GM21423 (cell line): ENCODE results near the gene SPTBN4.
"Not testable (repeated sequence)": the region's sequence is repeated elsewhere in the genome, so short reads cannot be mapped to it uniquely, and the experiment has no call there.

Source experiments
- ATAC-seq: cut with Tn5 transposase; IDR thresholded peaks from one replicate; pipeline ENCODE4 v1.9.1; 2021; ENCODE audit warnings: mild to moderate bottlenecking, moderate library complexity; ENCODE audit not compliant: unreplicated experiment

SPTBN4 gene

DNA sequence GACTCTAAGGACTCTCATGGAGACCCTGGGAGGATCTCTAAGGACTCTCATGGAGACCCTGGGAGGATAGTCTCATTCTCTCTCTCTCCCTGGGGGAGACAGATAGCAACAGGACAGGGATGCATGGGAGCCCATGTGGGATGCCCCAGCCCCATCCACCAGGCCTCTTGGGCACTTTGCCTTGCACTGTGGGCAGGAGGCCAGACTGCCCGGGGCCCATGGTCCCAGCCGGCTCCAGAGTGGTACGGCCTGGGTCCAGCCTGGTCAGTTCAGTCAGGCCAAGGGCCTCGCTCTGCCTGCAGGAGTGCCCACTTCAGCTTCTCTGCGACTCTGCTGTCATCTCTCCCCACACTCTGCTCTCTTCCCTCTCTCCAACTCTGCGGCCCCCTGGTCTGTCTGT, 61.3 kb downstream of the SPTBN4 start:
- no peak for ATAC-seq

GRCh38 chr19:40528533-40529092, 61.8 kb downstream of the SPTBN4 start:
- ATAC-seq = no peak

DNA sequence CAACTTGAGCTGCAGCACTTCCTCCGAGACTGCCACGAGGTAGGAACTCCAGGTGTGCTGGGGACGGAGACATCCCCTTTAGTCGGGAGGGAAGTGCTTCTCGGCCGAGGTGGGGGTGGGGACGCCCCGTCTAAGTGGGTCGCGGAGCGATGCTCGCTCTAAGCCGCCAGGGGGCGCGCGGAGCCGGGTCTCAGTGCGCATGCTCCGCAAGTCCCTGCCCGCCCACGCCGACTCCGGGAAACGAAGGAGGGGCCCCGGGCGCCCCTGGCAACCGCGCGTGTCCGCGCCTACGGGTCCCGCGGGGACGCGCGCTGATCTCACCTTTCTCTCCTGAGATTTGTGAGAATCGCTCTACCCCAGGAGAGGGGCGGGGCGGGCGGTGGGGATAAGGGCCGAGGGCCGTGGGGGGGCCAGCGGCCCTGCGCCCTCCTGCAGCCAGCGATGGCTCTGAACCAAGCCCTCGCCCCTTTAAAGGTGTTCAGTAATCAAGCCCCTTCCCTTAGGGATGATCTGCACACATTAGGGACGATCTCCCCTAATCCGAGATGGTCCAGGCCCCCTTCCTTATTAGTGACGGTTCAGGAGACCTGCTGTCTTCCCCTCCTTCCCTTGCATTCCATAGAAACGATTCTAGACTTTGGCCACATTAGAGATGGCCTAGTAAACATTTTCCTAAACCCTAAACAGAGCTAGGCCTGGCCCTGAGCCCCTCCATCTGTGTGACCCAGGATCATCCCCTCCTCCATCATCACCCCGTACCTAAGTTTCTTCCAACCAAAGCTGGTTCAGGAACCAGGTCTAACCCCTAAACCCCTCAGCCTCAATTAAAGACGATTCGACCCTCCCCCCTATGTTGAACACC, 62.5 kb downstream of the SPTBN4 start:
- peak; percentile 69 for ATAC-seq

DNA sequence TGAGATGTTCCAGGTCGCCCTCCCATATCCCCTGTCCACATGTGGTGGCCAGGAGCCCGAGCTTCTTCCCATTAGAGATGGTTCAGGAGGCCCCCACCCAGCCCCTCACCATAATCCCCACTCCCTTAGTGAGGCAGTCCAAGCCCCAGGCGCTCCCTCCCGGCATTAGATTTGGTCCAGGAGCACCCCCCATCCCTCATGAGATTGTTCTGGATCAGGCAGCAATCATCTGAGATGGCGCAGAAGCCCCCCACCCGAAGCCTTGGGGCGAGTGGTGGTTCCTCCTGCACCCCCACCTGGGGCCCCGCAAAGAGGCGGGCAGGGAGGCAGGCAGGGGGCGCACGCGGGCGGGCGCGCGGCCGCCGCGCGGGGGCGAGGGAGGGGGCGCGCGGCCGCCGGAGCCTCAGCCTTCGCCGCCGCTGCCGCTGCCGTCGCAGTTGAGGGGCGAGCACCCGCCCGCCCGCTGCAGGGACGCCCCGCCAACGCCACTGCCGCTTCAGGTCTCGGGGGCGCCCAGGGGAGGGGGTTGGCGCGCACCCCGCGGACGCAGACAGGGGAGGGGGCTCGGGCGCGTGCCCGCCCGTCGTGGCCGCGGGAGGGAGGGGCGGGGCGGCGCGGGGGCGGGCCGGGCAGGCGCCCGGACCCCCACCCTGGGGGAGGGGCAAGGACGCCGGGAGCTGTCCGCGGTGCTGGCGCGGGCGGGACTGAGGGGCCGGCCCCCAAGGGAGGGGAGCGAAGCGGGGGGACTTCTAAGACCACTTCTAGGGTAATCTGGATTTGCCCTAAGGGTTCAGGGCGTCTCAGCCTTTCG, 63.5 kb downstream of the SPTBN4 start:
- ATAC-seq = no peak

- ATAC-seq = no peak
Measured at GRCh38 chr19:40533508-40533907, 66.7 kb downstream of the SPTBN4 start.

DNA sequence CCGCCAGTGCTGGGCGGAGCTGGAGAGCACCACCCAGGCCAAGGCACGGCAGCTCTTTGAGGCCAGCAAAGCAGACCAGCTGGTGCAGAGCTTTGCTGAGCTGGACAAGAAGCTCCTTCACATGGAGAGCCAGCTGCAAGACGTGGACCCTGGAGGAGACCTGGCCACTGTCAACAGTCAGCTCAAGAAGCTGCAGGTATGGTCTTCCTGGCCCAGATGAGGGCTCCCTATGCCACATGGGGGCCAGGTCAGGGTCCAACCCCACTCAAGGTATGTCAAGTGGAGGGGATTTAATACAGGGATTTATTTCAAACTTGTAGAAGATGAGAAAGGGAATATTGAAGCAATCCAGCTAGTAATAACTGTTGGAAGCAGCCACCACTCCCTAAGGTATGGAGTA, 67.3 kb downstream of the SPTBN4 start:
- no peak for ATAC-seq

- no peak for ATAC-seq
Measured at GRCh38 chr19:40539070-40539469, 72.3 kb downstream of the SPTBN4 start.

DNA sequence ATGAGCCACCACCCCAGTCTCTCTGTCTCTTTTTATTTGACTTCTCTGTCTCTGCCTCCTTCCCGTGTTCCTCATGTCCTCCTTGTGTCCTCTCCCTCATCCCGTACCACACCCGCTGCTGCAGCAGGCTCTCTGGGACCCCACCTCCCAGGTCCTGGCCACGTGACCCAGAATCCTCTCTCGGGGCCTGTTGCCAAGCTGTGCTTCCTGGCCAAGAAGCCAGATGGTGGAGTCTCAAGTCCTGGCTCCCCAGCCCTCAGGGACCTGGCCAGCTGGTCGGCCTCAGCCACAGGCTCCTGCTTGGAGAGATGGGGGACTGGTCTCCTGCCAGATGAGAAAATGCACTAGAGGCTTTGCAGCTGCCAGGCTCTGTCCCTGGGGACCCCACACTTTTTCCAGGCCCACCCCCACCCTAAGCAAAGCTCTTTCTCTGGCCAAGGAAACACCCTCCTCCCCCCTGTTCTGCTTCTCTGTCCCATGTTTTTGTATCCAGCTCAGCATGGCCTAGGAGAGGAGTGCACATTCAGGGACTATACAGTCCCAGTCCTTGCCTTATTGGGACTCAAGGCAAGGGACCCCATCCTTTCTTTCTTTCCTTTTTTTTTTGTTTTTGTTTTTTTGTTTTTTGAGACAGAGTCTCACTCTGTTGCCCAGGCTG, 75.5 kb downstream of the SPTBN4 start:
- no peak for ATAC-seq

- no peak for ATAC-seq
Measured at GRCh38 chr19:40543029-40543597, 76.3 kb downstream of the SPTBN4 start.

DNA sequence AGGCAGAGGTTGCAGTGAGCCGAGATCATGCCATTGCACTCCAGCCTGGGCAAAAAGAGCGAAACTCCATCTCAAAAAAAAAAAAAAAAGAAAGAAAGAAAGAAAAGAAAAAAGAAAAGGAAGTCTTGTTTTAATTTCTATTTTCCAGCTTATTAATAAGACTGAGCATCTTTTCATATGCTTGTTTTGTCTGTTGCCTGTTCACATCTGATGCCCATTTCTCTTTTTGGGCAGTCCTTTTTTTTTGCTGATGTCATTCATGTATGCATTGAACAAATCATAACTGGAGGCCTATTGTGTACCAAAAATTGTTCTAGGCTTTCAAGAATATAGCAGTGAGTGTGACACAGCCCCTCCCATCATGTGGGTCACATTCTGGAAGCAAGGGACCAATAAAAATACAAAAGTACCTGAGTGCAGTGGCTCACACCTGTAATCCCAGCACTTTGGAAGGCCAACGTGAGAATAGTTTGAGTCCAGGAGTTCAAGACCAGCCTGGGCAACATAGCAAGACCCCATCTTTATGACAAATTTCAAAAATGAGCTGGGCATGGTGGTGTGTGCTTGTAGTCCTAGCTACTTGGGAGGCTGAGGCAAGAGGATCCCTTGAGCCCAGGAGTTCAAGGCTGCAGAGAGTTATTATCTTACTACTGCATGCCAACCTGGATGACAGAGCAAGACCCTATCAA, 79.5 kb downstream of the SPTBN4 start:
- ATAC-seq = not testable (repeated sequence)

DNA sequence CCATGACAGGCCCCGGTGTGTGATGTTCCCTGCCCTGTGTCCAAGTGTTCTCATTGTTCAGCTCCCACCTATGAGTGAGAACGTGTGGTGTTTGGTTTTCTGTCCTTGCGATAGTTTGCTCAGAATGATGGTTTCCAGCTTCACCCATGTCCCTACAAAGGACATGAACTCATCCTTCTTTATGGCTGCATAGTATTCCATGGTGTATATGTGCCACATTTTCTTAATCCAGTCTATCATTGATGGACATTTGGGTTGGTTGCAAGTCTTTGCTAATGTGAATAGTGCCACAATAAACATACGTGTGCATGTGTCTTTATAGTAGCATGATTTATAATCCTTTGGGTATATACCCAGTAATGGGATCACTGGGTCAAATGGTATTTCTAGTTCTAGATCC, 80.4 kb downstream of the SPTBN4 start:
- ATAC-seq = not testable (repeated sequence)

DNA sequence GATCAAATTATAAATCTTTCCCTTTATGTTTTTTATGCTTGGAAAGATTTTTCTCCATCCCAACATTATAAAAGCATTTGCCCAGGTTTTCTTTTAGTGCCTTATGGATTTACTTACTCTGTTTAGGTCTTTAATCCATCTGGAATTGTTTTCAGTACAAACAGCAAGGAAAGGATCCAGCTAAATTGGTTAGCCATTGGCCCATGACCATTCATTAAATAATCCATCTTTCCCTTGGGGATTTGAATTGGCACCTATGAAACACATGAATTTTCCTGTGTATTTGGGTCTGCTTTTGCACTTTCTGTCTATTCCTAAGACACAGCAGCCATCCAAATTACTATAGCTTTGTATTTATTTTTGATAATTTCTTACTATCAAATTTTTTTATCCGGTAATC, 81.0 kb downstream of the SPTBN4 start:
- ATAC-seq = no peak

DNA sequence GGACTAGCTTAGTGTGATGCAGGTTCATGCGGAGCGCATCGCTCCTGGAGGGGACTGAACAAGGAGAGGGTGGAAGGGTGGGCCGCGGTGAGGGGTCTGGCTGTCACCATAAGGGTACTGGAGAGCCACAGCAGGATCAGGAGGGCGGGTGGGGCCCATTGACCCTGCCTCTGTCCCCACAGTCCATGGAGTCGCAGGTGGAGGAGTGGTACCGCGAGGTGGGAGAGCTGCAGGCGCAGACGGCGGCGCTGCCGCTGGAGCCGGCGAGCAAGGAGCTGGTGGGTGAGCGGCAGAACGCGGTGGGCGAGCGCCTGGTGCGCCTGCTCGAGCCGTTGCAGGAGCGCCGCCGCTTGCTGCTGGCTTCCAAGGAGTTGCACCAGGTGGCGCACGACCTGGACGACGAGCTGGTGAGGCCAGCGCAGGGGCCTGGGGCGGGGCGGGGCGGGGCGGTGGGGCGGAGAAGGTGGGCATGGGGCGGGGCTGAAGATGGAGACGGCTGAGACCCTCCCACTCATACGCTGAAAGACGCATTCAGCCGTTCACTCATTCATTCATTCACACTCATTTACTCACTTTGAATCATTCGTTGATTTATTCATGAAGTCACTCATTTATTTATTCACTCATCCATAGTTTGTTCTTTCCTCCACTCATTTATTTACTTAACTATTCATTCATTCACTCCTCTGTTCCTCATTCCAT, 82.4 kb downstream of the SPTBN4 start:
- ATAC-seq = no peak

DNA sequence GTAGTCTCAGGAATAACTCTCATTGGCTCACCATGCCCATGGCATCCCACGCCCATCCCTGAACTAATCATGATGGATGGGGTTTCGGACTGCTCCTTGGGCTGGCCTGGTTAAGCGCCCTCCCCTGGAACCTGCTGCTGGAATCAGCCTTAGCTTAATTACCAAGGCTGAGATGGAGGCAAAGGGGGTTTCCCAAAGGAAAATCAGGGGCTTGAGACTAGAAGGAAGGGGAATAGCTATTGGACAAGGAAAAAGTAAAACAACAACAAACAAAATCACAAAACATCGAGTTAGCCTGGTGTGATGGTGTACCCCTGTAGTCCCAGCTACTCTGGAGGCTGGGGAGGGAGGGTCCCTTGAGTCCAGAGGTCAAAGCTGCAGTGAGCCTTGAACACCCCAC, 84.2 kb downstream of the SPTBN4 start:
- no peak for ATAC-seq

GRCh38 chr19:40552848-40553247, 86.0 kb downstream of the SPTBN4 start:
- no peak for ATAC-seq

DNA sequence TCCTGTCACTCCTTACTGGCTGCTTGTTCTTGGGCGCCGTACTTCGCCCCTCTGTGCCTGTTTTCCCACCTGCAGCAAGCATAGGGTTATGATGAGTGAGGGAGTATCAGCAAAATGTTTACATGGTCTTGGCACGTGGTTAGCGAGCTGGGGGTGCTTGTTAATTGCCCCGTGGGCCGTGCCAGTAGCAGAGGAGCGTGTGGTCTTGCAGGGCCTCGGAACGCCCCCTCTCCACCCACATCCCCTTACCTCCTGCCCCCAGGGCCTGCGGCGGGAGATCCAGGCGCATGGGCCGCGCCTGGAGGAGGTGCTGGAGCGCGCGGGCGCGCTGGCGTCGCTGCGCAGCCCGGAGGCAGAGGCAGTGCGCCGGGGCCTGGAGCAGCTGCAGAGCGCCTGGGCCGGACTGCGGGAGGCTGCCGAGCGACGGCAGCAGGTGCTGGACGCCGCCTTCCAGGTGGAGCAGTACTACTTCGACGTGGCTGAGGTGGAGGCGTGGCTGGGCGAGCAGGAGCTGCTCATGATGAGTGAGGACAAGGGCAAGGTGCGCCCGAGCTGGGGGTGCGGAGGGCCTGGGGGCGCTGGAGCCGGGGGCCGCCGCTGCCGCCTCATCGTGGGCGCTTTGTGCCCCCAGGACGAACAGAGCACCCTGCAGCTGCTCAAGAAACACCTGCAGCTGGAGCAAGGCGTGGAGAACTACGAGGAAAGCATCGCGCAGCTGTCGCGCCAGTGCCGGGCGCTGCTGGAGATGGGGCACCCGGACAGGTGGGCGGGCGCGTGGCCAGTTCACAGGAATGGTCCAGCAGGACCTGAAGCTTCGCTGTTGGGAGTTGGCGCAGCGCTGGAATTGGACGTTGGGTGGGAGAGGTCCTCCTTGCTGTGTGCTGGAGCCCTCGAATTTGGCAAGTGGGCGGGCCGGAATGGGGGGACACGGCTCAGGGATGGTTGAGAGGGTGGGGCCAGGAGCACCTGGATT, 87.4 kb downstream of the SPTBN4 start:
- ATAC-seq = no peak

DNA sequence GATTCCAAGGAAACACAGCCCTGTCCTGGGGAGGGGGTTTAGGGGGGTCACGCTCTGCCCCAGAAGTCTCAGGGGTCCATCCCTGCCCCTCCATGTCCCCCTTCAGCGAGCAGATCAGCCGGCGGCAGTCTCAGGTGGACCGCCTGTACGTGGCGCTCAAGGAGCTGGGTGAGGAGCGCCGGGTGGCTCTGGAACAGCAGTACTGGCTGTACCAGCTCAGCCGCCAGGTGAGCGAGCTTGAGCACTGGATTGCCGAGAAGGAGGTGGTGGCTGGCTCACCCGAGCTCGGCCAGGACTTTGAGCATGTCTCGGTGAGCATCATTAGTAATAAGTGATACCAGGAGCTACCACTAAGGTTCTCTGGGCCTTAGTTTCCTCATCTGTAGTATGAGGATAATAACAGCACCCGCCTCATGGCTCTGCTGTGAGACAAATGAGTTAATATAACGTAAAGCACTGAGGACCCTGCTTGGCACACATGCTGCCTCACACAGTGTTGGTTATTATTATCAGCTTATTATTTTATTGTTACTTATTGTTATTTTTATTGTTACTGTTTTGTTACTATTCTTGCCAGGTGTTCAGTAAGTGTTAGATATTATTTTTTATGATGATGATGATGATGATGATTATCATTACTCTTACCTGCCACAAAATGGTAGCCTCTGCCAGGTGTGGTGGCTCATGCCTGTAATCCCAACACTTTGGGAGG, 89.3 kb downstream of the SPTBN4 start:
- no peak for ATAC-seq

DNA sequence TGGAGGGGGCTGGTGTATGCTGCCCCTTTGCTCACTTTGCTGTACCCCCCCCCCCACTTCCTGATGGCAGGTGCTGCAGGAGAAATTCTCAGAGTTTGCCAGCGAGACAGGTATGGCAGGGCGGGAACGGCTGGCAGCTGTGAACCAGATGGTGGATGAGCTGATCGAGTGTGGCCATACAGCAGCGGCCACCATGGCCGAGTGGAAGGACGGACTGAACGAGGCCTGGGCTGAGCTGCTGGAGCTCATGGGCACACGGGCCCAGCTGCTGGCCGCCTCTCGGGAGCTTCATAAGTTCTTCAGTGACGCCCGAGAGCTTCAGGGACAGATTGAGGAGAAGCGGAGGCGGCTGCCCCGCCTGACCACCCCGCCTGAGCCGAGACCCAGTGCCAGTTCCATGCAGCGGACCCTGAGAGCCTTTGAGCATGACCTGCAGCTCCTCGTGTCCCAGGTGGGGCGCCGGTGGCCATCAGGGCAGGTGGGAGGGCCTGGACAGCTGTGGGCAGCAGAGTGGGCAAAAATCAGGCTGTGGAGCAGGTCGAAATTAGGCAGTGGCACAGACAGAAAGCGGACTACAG, 90.2 kb downstream of the SPTBN4 start:
- ATAC-seq = no peak
